HG02981 (cell line): ENCODE data around the gene STK11.

ENCODE experiments used
- ATAC-seq: cut with Tn5 transposase; IDR thresholded peaks from one replicate; pipeline ENCODE4 v1.9.1; 2021; ENCODE audit warnings: mild to moderate bottlenecking, moderate library complexity; ENCODE audit not compliant: unreplicated experiment

Gene STK11

GRCh38 chr19:1225440-1226226, 20.1 kb downstream of the STK11 start:
- ATAC-seq: no peak

- no peak for ATAC-seq
Measured at GRCh38 chr19:1226227-1226518, 20.6 kb downstream of the STK11 start.

GRCh38 chr19:1226522-1227303, 21.1 kb downstream of the STK11 start:
- no peak for ATAC-seq

- ATAC-seq: no peak
Measured at GRCh38 chr19:1227304-1228054, 21.9 kb downstream of the STK11 start.

- ATAC-seq: no peak
Measured at GRCh38 chr19:1228161-1228957, 22.8 kb downstream of the STK11 start.

- no peak for ATAC-seq
Measured at GRCh38 chr19:1229056-1229923, 23.7 kb downstream of the STK11 start.

GRCh38 chr19:1229924-1230782, 24.6 kb downstream of the STK11 start:
- ATAC-seq: no peak

GRCh38 chr19:1230783-1231489, 25.4 kb downstream of the STK11 start:
- no peak for ATAC-seq

- no peak for ATAC-seq
Measured at GRCh38 chr19:1231729-1232637, 26.4 kb downstream of the STK11 start.

- ATAC-seq: no peak
Measured at GRCh38 chr19:1232652-1233072, 27.1 kb downstream of the STK11 start.

- no peak for ATAC-seq
Measured at GRCh38 chr19:1233115-1233667, 27.6 kb downstream of the STK11 start.

GRCh38 chr19:1234051-1234954, 28.7 kb downstream of the STK11 start:
- ATAC-seq: no peak

GRCh38 chr19:1234955-1235380, 29.4 kb downstream of the STK11 start:
- no peak for ATAC-seq

- ATAC-seq: no peak
Measured at GRCh38 chr19:1235625-1236538, 30.3 kb downstream of the STK11 start.

GRCh38 chr19:1236576-1236975, 31.0 kb downstream of the STK11 start:
- no peak for ATAC-seq
